Islet of Langerhans (tissue), 1 donor: ENCODE measurements around the gene APBB2.

Experiments
- FAIRE-seq: peaks from one replicate; lab custom pipeline; 2011; peaks lifted over from hg19 to GRCh38; lab: Jason Lieb, UNC

Gene APBB2

GRCh38 chr4:40971338-40971737 lies 243.0 kb downstream of the APBB2 start:
- no peak for FAIRE-seq

- peak; percentile 21 for FAIRE-seq
These were observed 244.8 kb downstream of the APBB2 start for GRCh38 chr4:40969501-40969900.

GRCh38 chr4:40967550-40967949 lies 246.8 kb downstream of the APBB2 start:
- FAIRE-seq: no peak

- FAIRE-seq: no peak
These were observed 248.3 kb downstream of the APBB2 start for GRCh38 chr4:40966091-40966490.

- FAIRE-seq: no peak
These were observed 250.4 kb downstream of the APBB2 start for GRCh38 chr4:40963897-40964478.

GRCh38 chr4:40962551-40963180 lies 251.7 kb downstream of the APBB2 start:
- no peak for FAIRE-seq

- FAIRE-seq: no peak
These were observed 253.4 kb downstream of the APBB2 start for GRCh38 chr4:40960941-40961340.

- FAIRE-seq: no peak
These were observed 257.1 kb downstream of the APBB2 start for GRCh38 chr4:40957281-40957680.

GRCh38 chr4:40956721-40957255 lies 257.6 kb downstream of the APBB2 start:
- FAIRE-seq: no peak

GRCh38 chr4:40954088-40954668 lies 260.2 kb downstream of the APBB2 start:
- FAIRE-seq: no peak

- no peak for FAIRE-seq
These were observed 260.9 kb downstream of the APBB2 start for GRCh38 chr4:40953283-40954087.

GRCh38 chr4:40952672-40953071 lies 261.7 kb downstream of the APBB2 start:
- FAIRE-seq: no peak

- FAIRE-seq: no peak
These were observed 262.1 kb downstream of the APBB2 start for GRCh38 chr4:40952217-40952616.

GRCh38 chr4:40951026-40951425 lies 263.3 kb downstream of the APBB2 start:
- no peak for FAIRE-seq

- no peak for FAIRE-seq
These were observed 264.8 kb downstream of the APBB2 start for GRCh38 chr4:40949358-40950100.

- FAIRE-seq: no peak
These were observed 266.3 kb downstream of the APBB2 start for GRCh38 chr4:40948014-40948413.

- FAIRE-seq: no peak
These were observed 267.7 kb downstream of the APBB2 start for GRCh38 chr4:40946652-40947051.

- no peak for FAIRE-seq
These were observed 273.6 kb downstream of the APBB2 start for GRCh38 chr4:40940756-40941155.

GRCh38 chr4:40940317-40940741 lies 274.0 kb downstream of the APBB2 start:
- no peak for FAIRE-seq

GRCh38 chr4:40939856-40940255 lies 274.5 kb downstream of the APBB2 start:
- FAIRE-seq: no peak

- no peak for FAIRE-seq
These were observed 276.0 kb downstream of the APBB2 start for GRCh38 chr4:40938337-40938736.

GRCh38 chr4:40937140-40937725 lies 277.1 kb downstream of the APBB2 start:
- FAIRE-seq: no peak
